Left renal pelvis (tissue), 4 donors: ENCODE measurements around the gene SHROOM3. TPM values are rescaled to one million over a fixed set of nuclear protein-coding genes. Genes with fewer than 3 reads are reported as not detected.

ENCODE experiments used
- DNase-seq, 4 donors: peaks; one replicate each; pipeline ENCODE4 v3.0.0-alpha.2; 2013; ENCODE audit warnings: low read depth in 4 of 4, low spot score in 3 of 4
- polyA plus RNA-seq, 4 donors: library from polyadenylated mRNA; unstranded; fragments of 120-200 nt; gene quantifications; one replicate each; pipeline ENCODE4 v1.2.1, GENCODE V29; 2013; ENCODE audit not compliant: insufficient read length in 4 of 4

SHROOM3 gene
- polyA plus RNA-seq, 4 donors, result 24.2 to 37.8 (median 34.9) TPM

GRCh38 chr4:76757418-76757939 lies 322.4 kb downstream of the SHROOM3 start:
- no peak for DNase-seq

- DNase-seq, result peak in 2 of 4 donors; percentile 48 to 56
These were observed 323.4 kb downstream of the SHROOM3 start for GRCh38 chr4:76758290-76758882.

GRCh38 chr4:76758996-76759395 lies 324.0 kb downstream of the SHROOM3 start:
- no peak for DNase-seq

GRCh38 chr4:76760193-76760592 lies 325.2 kb downstream of the SHROOM3 start:
- DNase-seq, result no peak

GRCh38 chr4:76762137-76763130 lies 327.4 kb downstream of the SHROOM3 start:
- no peak for DNase-seq

GRCh38 chr4:76764251-76764650 lies 329.2 kb downstream of the SHROOM3 start:
- no peak for DNase-seq

- DNase-seq, result no peak
These were observed 330.6 kb downstream of the SHROOM3 start for GRCh38 chr4:76765473-76766183.

- no peak for DNase-seq
These were observed 333.0 kb downstream of the SHROOM3 start for GRCh38 chr4:76767983-76768382.

GRCh38 chr4:76772498-76773106 lies 337.6 kb downstream of the SHROOM3 start:
- DNase-seq, result no peak

- no peak for DNase-seq
These were observed 338.7 kb downstream of the SHROOM3 start for GRCh38 chr4:76773766-76774165.

- no peak for DNase-seq
These were observed 344.9 kb downstream of the SHROOM3 start for GRCh38 chr4:76779740-76780459.

GRCh38 chr4:76780781-76781697 lies 346.0 kb downstream of the SHROOM3 start:
- DNase-seq, result no peak

- DNase-seq, result no peak
These were observed 346.9 kb downstream of the SHROOM3 start for GRCh38 chr4:76781698-76782595.

GRCh38 chr4:76782837-76783236 lies 347.8 kb downstream of the SHROOM3 start:
- no peak for DNase-seq

GRCh38 chr4:76783836-76784235 lies 348.8 kb downstream of the SHROOM3 start:
- DNase-seq, result no peak

GRCh38 chr4:76784237-76784636 lies 349.2 kb downstream of the SHROOM3 start:
- DNase-seq, result no peak

GRCh38 chr4:76787898-76788297 lies 352.9 kb downstream of the SHROOM3 start:
- DNase-seq, result no peak

- DNase-seq, result no peak
These were observed 355.3 kb downstream of the SHROOM3 start for GRCh38 chr4:76790377-76790776.
